ENCODE data around the gene RASGRF2. TPM values are rescaled to one million over a fixed set of nuclear protein-coding genes. Genes with fewer than 3 reads are reported as not detected.
"Not testable (repeated sequence)": the region's sequence is repeated elsewhere in the genome, so short reads cannot be mapped to it uniquely, and the experiment has no call there.

Gene RASGRF2
- total and polyA plus RNA-seq, 2 donors = 0.76 to 1.8 TPM

DNA sequence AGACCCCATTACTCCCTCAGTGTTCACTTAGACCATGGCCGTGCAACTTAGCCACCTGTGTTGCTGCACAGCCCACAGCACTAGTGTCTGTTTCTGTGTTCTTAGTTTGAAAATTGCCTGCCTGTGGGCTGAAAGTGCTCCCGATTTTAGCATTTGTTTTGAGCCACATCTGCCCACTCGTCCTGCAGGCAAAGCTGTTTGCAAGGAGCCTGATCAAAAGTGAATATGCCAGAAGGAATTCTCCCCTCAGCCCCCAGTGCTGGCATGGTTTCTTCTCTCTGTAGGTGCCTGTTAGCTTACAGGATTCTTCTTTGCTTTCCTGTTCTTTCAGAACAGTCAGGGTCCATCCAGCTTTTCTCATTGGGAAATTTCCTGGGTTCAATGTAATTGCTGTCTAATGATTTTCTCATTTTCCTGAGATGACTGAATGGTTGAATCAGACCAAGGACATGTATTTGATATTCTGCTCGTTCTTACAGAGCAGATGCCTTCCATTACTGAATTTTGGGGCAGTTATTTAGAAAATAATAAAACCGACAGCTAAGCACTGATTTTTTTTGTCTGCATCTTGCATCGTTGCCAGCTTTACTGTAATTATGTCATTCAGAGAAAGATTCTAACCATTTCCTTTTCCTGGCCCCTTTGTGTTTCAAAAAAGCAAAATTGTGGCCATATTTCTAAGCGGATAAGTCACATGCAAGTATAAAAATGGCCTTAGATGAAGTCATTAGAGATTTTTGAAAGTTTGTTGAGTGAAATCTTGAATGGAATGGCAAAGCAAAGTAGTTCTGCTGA, 161.9 kb downstream of the RASGRF2 start:
- Histone ChIP-seq H3K4me3 (ENCODE audit: low read length in 2 of 2) (no peak overlapping the region), H3K36me3 (ENCODE audit: control insufficient read depth in 2 of 2, insufficient read depth in 2 of 2, low read length in 1 of 2) (no peaks in the 10 kb centered on the region), H3K27me3 (ENCODE audit: control insufficient read depth in 2 of 2, insufficient read depth in 1 of 2, low read length in 1 of 2) (no peaks in the 10 kb centered on the region), H3K4me1 (ENCODE audit: control insufficient read depth in 2 of 2, insufficient read depth in 2 of 2, low read length in 2 of 2) (no peaks in the 10 kb centered on the region), H3K9me3 (ENCODE audit: control insufficient read depth in 2 of 2, insufficient read depth in 1 of 2, low read length in 1 of 2) (no peaks in the 10 kb centered on the region), H3K27ac (ENCODE audit: low read depth in 1 of 2, low read length in 1 of 2) (no peak overlapping the region)
- no peak for DNase-seq (ENCODE audit: low read depth in 6 of 9, low spot score in 9 of 9)
- 85% methylated on average over 7 of the region's 7 CpGs for WGBS

DNA sequence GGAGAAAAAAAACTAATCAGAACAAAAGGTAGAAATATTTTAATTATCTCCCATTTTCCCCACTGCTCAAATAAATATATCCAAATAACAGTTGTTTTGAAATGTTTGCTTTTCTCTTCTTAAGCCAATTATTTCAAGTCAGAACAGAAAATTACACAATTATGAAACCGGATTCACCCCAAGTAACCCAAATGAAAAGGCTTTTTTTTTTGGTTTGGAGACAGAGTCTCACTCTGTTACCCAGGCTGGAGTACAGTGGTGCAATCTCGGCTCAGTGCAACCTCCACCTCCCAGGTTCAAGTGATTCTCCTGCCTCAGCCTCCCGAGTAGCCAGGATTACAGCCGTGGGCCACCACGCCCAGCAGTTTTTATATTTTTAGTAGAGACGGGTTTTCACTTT, 164.5 kb downstream of the RASGRF2 start:
- not testable (repeated sequence) for H3K27me3 ChIP-seq (ENCODE audit: control insufficient read depth in 2 of 2, insufficient read depth in 1 of 2, low read length in 1 of 2); H3K36me3 ChIP-seq (ENCODE audit: control insufficient read depth in 2 of 2, insufficient read depth in 2 of 2, low read length in 1 of 2); H3K4me1 ChIP-seq (ENCODE audit: control insufficient read depth in 2 of 2, insufficient read depth in 2 of 2, low read length in 2 of 2); H3K4me3 ChIP-seq (ENCODE audit: low read length in 2 of 2); H3K9me3 ChIP-seq (ENCODE audit: control insufficient read depth in 2 of 2, insufficient read depth in 1 of 2, low read length in 1 of 2); H3K27ac ChIP-seq (ENCODE audit: low read depth in 1 of 2, low read length in 1 of 2); DNase-seq (ENCODE audit: low read depth in 6 of 9, low spot score in 9 of 9)
- 98% methylated on average over 6 of the region's 6 CpGs for WGBS

DNA sequence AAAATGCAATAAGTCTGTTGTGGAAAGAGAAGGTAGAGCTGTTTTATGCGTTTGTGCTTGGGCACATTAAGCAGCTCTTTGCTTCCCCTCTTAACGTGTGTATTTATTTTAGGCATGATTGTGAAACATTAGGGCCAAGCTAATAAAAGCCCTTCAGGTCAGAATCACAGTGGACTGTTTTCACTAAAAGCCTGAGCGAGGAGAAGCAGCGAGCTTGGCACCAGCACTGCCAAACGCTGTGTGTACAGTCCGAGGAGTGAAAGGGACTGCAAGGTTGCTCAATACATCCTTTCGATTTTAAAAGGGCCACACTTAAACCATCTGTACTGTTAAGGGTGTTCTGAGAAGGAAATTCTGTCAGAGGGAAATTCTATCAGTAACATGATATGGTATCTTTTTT, 165.8 kb downstream of the RASGRF2 start:
- Histone ChIP-seq H3K27me3 (ENCODE audit: control insufficient read depth in 2 of 2, insufficient read depth in 1 of 2, low read length in 1 of 2) (no peaks in the 10 kb centered on the region), H3K4me3 (ENCODE audit: low read length in 2 of 2) (no peak overlapping the region), H3K9me3 (ENCODE audit: control insufficient read depth in 2 of 2, insufficient read depth in 1 of 2, low read length in 1 of 2) (no peaks in the 10 kb centered on the region), H3K36me3 (ENCODE audit: control insufficient read depth in 2 of 2, insufficient read depth in 2 of 2, low read length in 1 of 2) (no peaks in the 10 kb centered on the region), H3K4me1 (ENCODE audit: control insufficient read depth in 2 of 2, insufficient read depth in 2 of 2, low read length in 2 of 2) (no peaks in the 10 kb centered on the region), H3K27ac (ENCODE audit: low read depth in 1 of 2, low read length in 1 of 2) (no peak overlapping the region)
- DNase-seq (ENCODE audit: low read depth in 6 of 9, low spot score in 9 of 9) = no peak
- 86% methylated on average over 7 of the region's 7 CpGs for WGBS

DNA sequence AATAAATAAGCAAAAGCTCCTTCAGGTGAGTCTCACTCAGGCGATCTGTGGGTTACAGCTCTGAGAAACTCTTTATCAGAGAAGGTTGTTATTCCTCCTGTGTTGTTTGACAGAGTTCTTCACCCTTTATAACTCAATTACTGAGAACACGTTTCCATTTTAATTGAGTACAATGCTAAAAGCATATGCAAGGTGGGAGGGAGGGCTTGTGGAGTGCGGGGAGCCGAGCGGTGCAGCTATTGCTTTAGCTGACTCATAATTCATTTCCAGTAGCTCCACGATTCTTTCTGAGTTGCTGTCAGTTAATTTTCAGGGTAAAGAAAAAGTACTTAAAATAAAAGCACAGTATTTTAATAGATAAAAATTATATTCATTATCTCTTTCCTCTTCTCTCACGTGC, 168.3 kb downstream of the RASGRF2 start:
- WGBS = 85% methylated on average over 7 of the region's 7 CpGs
- no peaks in the 10 kb centered on the region for H3K4me1 ChIP-seq (ENCODE audit: control insufficient read depth in 2 of 2, insufficient read depth in 2 of 2, low read length in 2 of 2)
- DNase-seq (ENCODE audit: low read depth in 6 of 9, low spot score in 9 of 9) = no peak
- H3K9me3 ChIP-seq (ENCODE audit: control insufficient read depth in 2 of 2, insufficient read depth in 1 of 2, low read length in 1 of 2) = no peaks in the 10 kb centered on the region
- no peak overlapping the region for H3K27ac ChIP-seq (ENCODE audit: low read depth in 1 of 2, low read length in 1 of 2)
- no peaks in the 10 kb centered on the region for H3K36me3 ChIP-seq (ENCODE audit: control insufficient read depth in 2 of 2, insufficient read depth in 2 of 2, low read length in 1 of 2)
- no peaks in the 10 kb centered on the region for H3K27me3 ChIP-seq (ENCODE audit: control insufficient read depth in 2 of 2, insufficient read depth in 1 of 2, low read length in 1 of 2)
- no peak overlapping the region for H3K4me3 ChIP-seq (ENCODE audit: low read length in 2 of 2)

DNA sequence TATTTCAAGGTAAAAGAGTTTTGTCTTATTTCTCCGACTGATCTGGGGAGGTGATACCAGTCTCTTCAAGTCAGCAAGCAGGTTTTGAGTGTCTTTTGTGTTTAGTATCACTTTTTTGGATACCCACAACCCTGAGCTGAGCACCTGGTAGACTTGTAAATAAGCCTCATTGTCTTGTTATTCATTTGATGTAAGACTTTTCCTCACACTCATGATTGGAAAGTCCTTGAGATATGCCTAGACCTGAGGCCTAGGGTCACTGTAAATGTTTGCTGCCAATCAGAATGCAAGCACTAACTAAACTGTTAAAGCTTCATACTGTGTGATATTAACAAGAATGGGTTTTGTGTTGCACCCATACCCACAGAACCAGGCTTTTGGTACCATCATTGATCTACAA, 172.2 kb downstream of the RASGRF2 start:
- Histone ChIP-seq H3K27ac (ENCODE audit: low read depth in 1 of 2, low read length in 1 of 2) (no peak overlapping the region), H3K4me3 (ENCODE audit: low read length in 2 of 2) (no peak overlapping the region), H3K9me3 (ENCODE audit: control insufficient read depth in 2 of 2, insufficient read depth in 1 of 2, low read length in 1 of 2) (no peaks in the 10 kb centered on the region), H3K27me3 (ENCODE audit: control insufficient read depth in 2 of 2, insufficient read depth in 1 of 2, low read length in 1 of 2) (no peaks in the 10 kb centered on the region), H3K4me1 (ENCODE audit: control insufficient read depth in 2 of 2, insufficient read depth in 2 of 2, low read length in 2 of 2) (no peaks in the 10 kb centered on the region), H3K36me3 (ENCODE audit: control insufficient read depth in 2 of 2, insufficient read depth in 2 of 2, low read length in 1 of 2) (no peaks in the 10 kb centered on the region)
- no peak for DNase-seq (ENCODE audit: low read depth in 6 of 9, low spot score in 9 of 9)
- 97% methylated on average over 1 of the region's 1 CpG for WGBS

DNA sequence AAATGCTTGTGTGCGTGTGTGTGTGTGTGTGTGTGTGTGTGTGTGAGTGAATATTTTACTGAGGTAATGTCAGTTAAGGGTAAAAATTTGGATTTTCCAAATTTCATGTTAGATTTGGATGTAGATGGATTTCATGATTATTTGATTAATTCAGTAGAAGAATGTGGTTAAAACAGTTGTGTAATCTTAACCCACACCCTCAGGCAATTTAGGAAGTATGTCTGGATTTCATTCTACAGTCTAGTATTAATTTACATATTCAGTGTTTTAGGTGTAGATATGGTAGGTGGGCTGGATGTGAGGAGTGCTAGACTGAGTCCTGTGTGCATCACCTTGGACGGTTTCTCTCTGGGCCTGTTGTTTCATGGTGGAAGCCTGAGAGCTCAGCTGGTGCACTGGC, 173.9 kb downstream of the RASGRF2 start:
- no peak for DNase-seq (ENCODE audit: low read depth in 6 of 9, low spot score in 9 of 9)
- Histone ChIP-seq H3K9me3 (ENCODE audit: control insufficient read depth in 2 of 2, insufficient read depth in 1 of 2, low read length in 1 of 2) (no peaks in the 10 kb centered on the region), H3K27ac (ENCODE audit: low read depth in 1 of 2, low read length in 1 of 2) (no peak overlapping the region), H3K27me3 (ENCODE audit: control insufficient read depth in 2 of 2, insufficient read depth in 1 of 2, low read length in 1 of 2) (no peaks in the 10 kb centered on the region), H3K4me1 (ENCODE audit: control insufficient read depth in 2 of 2, insufficient read depth in 2 of 2, low read length in 2 of 2) (no peaks in the 10 kb centered on the region), H3K36me3 (ENCODE audit: control insufficient read depth in 2 of 2, insufficient read depth in 2 of 2, low read length in 1 of 2) (no peaks in the 10 kb centered on the region), H3K4me3 (ENCODE audit: low read length in 2 of 2) (no peak overlapping the region)
- WGBS = 87% methylated on average over 2 of the region's 2 CpGs

DNA sequence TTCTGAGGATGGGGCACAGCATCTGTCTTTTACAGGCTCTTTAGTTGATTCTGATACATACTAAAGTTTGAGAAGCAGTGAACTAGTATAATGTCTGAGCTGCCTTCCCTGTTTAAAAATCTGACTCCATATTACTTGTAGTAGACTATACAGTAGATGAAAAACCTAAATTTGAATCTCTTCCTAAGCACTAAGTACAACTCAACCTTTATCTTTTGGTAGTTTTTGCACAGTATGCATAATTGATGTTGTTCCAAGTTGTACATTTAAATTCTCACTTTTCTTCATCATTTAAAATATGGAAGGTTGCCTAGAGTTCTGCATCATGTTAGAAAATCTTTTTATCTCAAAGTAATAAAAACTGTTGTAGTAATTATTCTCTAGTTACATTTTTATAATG, 174.4 kb downstream of the RASGRF2 start:
- no peaks in the 10 kb centered on the region for H3K4me1 ChIP-seq (ENCODE audit: control insufficient read depth in 2 of 2, insufficient read depth in 2 of 2, low read length in 2 of 2)
- DNase-seq (ENCODE audit: low read depth in 6 of 9, low spot score in 9 of 9) = no peak
- no peaks in the 10 kb centered on the region for H3K27me3 ChIP-seq (ENCODE audit: control insufficient read depth in 2 of 2, insufficient read depth in 1 of 2, low read length in 1 of 2)
- H3K36me3 ChIP-seq (ENCODE audit: control insufficient read depth in 2 of 2, insufficient read depth in 2 of 2, low read length in 1 of 2) = no peaks in the 10 kb centered on the region
- no peak overlapping the region for H3K4me3 ChIP-seq (ENCODE audit: low read length in 2 of 2)
- no peaks in the 10 kb centered on the region for H3K9me3 ChIP-seq (ENCODE audit: control insufficient read depth in 2 of 2, insufficient read depth in 1 of 2, low read length in 1 of 2)
- no peak overlapping the region for H3K27ac ChIP-seq (ENCODE audit: low read depth in 1 of 2, low read length in 1 of 2)

DNA sequence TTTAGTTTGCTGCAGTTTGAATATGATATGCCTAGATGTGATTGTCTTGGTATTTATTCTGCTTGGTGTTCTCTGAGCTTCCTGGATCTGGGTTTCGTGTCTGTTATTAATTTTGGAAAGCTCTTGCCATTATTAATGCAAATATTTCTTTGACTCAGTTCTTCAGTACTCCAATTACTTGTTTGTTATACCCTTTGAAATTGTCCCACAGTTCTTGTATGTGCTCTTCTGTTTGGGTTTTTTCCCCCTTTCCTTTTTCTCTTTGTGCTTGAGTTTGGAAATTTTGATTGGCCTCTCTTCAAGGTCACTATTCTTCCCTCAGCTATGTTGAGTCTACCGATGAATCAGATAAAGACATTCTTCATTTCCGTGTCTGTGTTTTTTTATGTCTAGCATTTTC, 176.4 kb downstream of the RASGRF2 start:
- H3K36me3 ChIP-seq (ENCODE audit: control insufficient read depth in 2 of 2, insufficient read depth in 2 of 2, low read length in 1 of 2) = no peaks in the 10 kb centered on the region
- H3K4me3 ChIP-seq (ENCODE audit: low read length in 2 of 2) = no peak overlapping the region
- no peak for DNase-seq (ENCODE audit: low read depth in 6 of 9, low spot score in 9 of 9)
- H3K9me3 ChIP-seq (ENCODE audit: control insufficient read depth in 2 of 2, insufficient read depth in 1 of 2, low read length in 1 of 2) = no peaks in the 10 kb centered on the region
- 94% methylated on average over 3 of the region's 3 CpGs for WGBS
- H3K27ac ChIP-seq (ENCODE audit: low read depth in 1 of 2, low read length in 1 of 2) = no peak overlapping the region
- no peaks in the 10 kb centered on the region for H3K27me3 ChIP-seq (ENCODE audit: control insufficient read depth in 2 of 2, insufficient read depth in 1 of 2, low read length in 1 of 2)
- no peaks in the 10 kb centered on the region for H3K4me1 ChIP-seq (ENCODE audit: control insufficient read depth in 2 of 2, insufficient read depth in 2 of 2, low read length in 2 of 2)

DNA sequence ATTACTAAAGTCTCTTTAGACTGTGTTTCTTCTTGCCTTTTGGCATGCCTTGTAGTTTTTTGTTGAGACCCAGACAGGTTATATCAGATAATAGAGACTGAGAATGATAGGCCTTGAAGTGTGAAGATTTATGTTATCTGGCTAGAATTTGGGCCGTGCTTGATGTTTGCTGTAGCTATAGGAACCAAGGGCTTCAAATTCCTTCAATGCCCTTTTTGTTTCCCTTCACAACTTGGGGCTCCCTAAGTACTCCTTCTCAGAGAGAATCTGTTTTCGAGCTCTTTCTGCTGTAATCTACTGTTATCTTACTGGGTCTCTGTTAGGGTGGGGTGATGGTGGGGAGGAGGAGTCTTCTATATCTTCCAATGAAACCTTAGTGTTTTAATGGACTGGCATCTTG, 177.7 kb downstream of the RASGRF2 start:
- Histone ChIP-seq H3K4me1 (ENCODE audit: control insufficient read depth in 2 of 2, insufficient read depth in 2 of 2, low read length in 2 of 2) (no peaks in the 10 kb centered on the region), H3K27ac (ENCODE audit: low read depth in 1 of 2, low read length in 1 of 2) (no peak overlapping the region), H3K4me3 (ENCODE audit: low read length in 2 of 2) (no peak overlapping the region), H3K27me3 (ENCODE audit: control insufficient read depth in 2 of 2, insufficient read depth in 1 of 2, low read length in 1 of 2) (no peaks in the 10 kb centered on the region), H3K9me3 (ENCODE audit: control insufficient read depth in 2 of 2, insufficient read depth in 1 of 2, low read length in 1 of 2) (no peaks in the 10 kb centered on the region), H3K36me3 (ENCODE audit: control insufficient read depth in 2 of 2, insufficient read depth in 2 of 2, low read length in 1 of 2) (no peaks in the 10 kb centered on the region)
- 95% methylated on average over 2 of the region's 2 CpGs for WGBS
- no peak for DNase-seq (ENCODE audit: low read depth in 6 of 9, low spot score in 9 of 9)
